Activated CD4-positive, CD25-positive, alpha-beta regulatory T cell treated with anti-CD3 and anti-CD28 coated beads, Interleukin-2, amount 50 U/mL, for 16 hours (primary cell): ENCODE data around the gene MAGI1.

Experiments
- DNase-seq: peaks from one replicate; pipeline ENCODE4 v3.0.0-alpha.2; 2020; ENCODE audit warnings: low read depth, low spot score

The MAGI1 gene

DNA sequence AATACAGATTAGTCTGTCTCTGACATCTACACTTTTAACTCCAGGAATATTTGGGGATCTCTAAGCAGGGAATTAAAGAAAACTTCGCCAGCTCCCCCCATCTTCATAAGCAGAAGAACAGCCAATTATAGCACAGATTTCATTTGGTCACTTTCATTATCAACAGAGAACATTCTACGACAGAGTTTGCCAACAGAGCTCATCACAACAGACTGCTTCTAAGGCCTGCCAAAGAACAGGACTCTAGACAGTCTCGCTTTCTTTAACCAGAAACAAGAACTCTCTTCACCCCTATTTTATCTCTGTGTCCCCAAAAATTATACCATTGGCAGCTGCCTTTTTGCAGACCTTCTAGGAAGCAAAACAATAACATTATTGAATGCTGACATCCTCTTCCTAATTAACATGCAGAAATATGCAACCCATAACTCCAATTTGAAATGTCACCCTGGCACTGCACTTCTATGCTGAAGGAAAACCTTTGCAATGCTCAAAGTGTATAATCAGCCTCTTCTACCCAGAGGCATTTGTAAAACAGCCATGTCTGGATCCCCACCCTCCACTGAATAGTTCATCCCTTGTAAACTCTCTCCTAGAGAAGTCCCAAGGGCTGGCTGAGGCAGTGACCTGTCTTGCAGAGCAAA is 552.8 kb downstream of the MAGI1 start:
- DNase-seq: no peak

DNA sequence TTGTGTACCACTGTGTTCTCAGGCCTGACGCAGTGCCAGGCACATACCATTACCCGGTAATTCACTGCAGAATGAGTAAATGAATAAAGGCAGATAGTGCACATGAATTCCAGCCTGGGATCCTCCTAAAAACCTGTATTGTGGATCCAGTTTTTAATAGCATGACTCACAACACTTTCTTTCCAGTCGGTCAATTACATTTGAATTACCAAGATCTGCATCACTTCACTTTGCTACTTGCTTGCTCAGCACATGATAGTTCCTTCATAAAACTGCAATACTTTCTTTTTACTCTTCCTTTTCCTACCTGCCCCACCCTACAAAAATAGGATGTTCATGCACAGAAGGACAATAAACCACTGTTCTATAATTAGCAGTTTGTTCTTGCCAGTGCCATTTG is 553.8 kb downstream of the MAGI1 start:
- no peak for DNase-seq

DNA sequence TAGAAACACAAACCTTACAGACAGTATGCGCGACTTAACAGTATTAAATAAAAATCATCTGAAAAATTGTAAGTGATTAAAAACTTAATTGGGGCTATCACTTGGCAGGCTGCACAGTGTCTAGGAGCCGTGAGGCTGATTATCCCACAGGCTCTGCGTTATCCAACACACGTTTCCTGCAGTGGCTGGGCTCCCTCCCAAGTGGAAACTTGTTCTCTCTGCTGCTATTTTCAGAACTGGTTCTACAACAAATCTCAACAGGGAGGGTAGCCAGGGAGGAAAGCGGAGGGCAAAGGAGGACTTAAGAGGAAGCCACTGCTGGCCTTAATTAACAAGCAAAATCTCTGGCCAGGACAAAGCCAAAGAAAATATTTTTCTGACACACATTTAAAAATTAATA is 555.2 kb downstream of the MAGI1 start:
- DNase-seq: no peak

DNA sequence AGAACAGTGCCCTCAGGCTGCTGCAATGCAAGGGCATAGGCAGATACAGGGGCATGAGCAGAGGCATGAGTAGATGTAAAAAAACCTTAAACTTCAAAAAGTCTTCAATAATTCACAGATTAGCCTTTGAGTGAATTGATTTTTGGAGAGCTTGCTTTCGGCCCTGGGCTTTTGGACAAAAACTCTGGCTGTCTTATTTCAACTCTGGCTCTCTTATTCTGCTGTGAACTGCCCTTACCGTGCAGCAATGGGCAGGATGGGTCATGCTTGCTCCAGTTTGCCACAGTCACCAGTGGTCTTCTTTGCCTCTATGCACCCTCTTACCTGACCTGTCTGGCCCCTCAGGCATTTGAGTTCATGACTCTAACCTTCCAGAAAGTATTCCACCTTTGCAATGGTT is 555.7 kb downstream of the MAGI1 start:
- DNase-seq: no peak

DNA sequence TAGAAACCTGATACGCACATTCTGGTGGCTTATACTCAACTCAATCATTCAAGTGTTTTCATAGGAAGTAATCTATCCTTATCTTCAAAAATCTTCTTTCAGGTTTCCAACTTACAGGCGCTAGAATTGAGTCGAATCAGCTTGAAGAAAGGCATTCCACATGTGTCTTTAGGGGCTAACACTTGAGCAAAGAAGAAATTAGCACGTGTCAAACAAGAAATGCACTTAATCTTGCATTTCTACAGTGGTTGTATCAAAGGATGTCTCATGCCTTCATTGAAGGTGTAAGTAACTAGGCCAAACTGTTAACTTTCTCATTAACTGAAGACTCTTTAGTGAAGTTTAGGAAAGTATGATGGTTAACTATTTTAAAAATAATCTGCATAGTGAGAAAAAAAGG is 557.6 kb downstream of the MAGI1 start:
- no peak for DNase-seq

DNA sequence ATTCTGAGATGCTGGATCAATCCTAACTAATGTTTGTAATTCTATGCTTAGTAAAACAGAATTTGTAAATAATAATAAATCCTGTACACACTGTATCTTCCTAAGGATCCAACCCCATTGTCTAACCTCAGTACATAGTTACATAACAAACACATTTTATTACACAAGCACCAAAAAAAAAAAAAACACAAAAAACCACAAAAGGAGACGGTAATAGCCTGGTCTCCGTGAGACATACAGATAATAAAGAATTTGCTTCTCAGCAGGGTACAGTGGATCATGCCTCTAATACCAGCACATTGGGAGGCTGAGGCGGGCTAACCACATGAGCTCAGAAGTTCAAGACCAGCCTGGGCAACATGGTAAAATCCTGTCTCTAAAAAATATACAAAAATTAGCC is 558.7 kb downstream of the MAGI1 start:
- DNase-seq: no peak

DNA sequence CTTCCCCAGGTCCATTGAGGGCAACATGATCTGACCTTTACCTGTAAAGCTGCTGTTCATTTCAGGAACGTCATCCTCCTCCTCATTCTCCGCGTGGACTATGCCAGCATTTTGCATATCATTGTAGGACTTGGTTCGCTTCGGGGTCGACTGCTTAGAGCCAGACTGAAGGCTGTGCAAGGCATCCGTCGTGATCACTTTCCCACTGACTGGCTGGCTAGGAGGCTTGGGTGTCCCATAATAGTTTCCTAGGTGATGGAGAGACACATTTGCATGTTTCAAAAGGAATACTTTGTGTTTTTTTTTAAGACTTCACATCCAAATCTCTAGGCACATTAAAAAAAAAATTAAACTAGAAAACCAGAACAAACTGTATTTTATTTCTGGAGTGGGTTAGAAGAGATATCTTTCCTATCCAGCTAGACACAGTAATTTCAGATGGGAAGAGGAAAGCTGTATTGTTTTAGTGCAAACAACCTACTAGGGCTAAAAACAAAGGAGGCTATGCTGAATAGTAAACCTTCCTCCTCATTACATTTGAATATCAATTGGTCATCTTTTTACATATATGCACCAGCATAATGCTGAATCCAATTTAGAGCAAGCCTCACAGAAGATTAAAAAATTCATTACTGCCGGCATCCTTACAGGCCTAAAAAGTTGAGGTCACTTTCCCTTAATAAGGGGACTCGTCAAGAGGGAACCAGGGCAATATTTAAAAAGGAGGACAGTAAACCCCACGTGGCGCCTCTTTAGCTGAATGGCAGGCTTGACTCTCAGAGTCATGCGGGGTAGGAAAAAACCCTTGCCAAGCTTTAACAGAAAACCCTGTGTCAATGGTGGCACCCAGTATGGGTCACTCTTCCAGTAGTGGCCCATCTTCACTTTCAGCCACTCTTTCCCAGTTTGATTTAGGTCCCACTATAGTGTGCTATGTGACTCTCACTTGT is 559.9 kb downstream of the MAGI1 start:
- DNase-seq: no peak

DNA sequence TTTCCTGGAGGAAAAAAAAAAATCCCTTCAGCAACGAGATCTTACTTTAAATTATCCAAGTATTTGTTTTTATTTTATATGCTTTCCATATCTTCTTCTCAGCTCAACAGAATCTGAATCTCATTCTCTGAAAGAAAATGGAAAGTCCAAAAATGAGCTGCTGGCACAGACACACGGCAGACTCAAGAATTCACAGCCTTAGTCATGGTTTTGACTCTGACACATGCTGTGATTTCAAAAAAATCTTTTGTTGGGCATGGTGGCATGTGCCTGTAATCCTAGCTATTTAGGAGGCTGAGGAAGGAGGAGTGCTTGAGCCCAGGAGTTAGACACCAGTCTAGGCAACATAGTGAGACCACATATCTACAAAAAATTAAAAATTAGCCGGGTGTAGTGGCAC is 565.0 kb downstream of the MAGI1 start:
- DNase-seq: no peak

DNA sequence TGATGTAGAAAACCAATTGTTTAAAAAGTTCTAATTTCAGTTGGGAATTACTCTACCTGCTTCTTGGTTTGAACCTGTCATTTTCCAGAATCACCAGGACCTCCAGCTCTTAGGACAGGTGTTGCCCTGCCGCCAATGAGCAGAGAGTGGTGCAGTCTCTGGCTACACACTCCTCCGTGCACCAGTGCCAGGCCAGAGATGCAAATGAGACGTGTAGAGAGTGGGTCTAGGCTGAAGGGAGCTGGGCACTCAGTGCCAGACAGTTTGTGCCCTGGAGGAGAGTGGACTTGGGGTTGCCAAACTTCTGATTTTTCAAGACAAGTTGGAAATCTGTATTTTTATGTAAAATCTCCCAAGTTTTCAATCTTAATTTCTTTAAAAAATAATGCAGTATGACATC is 566.2 kb downstream of the MAGI1 start:
- no peak for DNase-seq

DNA sequence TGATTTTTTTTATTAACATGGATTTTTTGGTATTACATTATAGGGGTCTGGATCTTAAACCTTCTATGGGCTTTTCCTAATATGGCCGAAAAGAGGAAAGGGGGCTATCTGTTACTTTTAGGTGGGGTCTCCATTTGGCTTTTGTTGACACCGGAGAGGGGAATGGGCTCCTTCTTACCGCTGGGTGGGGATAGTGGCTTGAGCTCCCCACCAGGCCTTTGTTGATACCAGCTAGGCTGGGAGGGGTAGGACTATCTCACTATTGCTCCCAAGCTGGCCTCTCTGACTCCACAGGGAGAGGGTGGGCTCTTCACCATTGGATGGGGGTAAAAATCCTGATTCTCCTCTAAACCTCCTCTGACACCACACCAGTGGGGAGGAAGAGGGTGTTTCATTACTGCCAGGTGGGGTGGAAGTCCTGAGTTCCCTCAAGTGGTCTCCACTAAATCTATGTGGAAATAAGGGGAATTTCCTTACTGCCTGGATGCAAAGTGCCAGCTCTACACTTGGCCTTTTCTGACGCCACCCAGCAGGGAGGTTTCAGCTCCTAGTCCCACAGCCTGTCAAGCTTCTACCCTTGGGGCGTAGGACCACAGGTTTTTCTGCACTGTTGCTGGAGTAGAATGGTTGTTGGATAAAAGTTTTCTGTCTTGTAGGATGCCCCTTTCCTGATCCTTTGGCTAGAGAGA is 572.3 kb downstream of the MAGI1 start:
- no peak for DNase-seq

DNA sequence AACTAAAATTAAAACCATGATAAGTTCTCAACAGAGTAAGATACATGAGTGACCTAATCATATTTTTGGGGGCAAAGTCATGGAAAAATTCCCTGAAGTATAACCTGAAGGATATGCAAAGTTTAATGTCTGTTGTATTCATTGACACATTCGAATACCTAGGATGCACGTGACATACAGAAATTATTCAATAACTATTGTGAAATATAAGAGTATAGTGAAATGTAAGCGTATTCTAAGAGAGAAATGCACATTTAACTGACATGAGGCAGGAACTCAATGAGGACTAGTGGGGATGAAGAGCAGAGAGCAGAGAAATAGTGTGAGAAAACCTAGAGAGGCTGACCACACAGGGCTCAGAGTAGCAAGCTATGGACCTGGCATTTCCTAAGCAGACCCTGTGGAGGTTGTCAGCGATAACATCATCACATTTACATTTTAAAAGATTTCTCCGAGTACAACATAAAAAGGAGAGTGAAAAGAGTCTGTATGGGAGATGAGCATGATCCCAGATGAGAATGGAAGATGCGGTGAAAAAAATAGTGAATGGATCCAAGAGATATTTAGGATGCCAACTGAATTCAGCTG is 588.8 kb downstream of the MAGI1 start:
- DNase-seq: no peak

DNA sequence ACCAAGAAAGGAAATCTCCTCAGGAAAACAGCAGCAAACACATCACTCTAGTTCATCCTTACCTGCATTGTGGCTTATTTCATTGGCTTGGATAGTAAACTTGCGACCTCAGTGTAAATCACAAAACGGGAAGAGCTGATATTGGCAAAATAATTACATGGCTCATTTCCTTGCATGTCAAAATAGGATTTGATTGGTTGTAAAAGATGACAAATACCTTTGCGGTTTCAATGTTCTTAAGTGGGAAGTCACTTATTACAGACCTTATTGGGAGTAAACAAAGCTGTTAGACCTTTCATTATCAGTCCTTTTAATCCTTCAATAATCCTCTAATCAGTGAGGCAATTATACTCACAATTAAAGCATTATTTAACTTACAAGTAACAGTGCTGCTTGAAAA is 590.6 kb downstream of the MAGI1 start:
- no peak for DNase-seq

DNA sequence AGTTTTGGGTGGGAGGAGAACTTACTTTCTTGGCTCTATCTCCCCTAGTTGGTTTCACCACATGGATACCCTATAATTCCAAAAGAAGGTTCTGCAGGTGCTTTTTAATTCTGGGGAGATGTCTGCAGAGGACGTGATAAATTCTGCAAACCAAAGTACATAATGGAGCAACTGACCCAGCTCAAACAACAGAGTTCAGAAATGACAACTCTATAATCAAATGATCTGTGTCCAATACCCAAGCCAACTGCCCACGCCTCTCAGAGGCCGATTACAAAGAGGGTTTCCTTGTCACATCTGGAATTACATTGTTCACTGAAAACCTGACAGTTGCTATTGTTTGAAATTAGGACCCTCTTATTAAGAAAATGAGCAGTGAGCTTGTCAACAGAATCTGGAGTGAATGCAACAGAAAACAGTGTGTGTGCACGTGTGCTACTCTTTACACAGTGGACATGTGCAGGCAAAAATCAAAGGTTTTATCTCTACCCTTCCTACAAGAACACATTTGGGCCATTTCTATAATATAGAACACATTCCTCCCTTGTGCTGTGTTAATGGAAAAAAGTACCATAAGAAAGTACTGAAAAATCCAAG is 593.0 kb downstream of the MAGI1 start:
- no peak for DNase-seq

DNA sequence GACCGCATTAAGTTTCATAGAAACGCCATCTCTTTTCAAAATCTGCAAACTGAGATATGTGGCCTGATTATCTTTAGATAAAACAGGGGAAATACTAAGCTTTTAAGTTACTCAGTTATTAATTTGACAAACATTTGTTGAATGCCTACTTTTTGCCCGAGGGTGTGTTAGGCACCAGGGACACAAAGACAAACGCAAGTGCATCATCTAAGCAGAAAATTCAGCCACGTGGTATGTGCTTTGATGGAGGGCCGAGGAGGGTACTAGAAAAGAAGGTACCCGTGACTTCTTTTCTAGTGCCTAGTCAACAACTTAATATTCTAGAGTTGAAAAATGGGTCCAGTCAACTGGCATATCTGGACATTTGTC is 594.3 kb downstream of the MAGI1 start:
- no peak for DNase-seq

DNA sequence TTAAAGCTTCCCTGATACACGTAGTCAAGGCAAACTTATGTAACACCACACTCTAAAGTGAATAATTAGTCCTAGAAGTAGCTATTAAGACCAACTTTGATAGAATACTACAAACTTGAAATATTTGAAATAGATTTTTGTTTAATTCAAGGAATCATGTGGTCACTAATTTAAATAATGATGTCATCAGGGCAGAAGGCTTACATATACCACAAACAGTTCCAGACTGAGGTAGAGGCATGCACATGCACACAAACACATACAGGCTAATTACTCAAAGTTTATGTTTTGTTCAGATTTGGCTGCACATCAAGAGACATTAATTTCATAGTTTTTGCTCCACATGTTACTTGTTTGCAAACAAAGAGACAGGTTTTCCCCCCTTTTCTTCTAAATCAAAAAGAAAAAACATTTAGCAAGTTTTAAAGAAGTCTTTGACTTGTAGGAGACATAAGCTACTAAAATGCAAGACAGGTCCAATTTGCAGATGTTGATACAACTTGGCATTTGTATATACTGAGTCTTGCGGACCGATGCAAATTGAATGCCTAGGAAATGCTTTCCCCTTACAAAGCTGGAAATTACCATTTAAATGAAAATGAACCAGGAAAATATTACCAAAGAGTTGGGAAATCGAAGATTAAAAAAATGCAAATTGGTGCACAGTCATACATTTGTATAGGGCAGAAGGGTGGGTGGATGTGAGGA is 594.8 kb downstream of the MAGI1 start:
- no peak for DNase-seq

DNA sequence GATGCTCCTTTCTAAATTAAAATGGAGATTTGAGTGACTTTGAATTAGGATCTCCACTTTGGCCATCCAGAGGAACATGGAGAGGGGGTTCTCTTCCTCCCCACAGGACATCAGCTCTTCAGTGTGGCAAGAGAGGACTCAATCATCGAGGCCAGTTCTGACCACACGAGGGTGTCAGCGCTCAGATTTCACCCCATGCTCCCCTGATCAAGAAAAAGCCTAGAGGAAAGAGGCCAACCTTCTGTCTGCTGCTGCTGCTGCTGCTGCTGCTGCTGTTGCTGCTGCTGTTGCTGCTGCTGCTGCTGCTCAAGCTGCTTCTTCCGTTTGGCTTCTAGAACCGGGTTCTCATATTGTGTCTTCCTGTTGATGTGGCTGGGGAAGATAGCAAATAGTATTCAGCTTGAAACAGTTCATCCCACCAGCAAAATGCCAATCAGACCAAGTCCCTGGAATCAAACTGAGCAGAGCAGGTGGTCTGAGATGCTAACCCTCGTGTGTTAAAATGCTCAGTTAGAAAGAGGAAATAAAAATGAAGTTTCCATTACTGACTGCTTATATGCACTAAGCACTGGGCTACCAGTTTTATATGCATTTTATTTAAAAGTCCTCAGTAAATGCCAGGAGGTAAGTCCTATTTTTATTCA is 599.0 kb downstream of the MAGI1 start:
- DNase-seq: no peak

DNA sequence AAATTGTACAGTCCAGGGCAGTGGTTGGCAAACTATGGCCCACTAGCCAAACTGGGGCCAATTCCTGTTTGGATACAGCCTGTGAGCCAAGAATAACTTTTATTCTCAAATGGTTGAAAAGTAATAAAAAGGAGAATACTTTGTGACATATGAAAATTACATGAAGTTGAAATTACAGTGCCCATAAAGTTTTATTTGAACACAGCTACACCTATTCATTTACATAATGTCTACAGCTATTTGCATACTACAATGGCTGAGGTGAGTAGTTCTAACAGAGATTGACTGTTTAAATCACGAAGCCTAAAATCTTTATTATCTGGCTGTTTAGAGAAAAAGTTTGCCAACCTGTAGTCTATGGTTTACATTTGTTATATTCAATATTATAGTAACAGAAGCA is 600.1 kb downstream of the MAGI1 start:
- no peak for DNase-seq

DNA sequence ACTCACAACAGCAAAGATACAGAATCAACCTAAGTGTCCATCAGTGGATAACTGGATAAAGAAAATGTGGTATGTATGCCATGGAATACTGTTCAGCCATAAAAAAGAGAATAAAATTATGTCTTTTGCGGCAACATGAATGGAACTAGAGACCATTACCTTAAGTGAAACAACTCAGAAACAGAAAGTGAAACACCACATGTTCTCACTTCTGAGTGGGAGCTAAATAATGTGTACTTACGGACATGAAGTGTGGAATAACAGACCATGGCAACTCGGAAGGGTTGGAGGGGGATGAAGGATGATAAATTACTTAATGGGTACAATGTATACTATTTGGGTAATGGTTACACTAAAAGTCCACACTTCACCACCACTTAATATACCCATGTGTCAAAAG is 600.6 kb downstream of the MAGI1 start:
- no peak for DNase-seq

DNA sequence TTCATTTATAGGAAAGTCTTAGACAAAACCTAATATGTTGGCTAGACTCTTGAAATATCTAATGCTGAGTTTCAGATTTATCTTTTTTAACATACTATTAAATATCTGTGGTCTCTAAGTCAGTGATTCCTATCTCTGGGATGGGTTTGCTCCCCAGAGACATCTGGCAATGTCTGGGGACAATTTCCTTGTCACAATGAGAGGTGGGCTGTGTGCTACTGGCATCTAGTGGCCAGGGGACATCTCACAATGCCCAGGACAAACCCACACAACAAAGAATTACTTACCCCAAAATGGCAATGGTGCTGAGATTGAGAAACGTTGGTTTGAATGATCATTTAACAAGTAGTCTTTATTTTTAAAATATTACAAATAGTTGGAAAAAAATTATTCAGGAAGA is 602.1 kb downstream of the MAGI1 start:
- DNase-seq: no peak

DNA sequence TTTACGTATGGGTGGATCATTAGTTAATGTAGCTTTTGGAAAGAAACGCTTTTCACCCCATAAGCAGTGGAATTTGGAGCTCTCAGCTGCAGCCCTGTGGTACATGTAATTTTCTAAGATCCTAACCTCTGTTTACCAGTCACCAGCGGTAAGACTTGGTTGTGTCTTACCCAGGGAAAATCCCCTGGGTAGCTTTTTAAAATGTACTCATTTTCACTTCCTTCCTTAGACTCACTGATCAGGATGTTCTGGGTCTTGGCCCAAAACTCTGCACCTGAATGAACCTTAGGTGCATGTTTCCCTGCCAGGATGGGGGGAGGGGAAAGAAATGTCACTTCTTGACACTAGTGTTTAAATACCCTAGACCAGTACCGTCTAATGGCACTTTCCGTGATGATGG is 605.2 kb downstream of the MAGI1 start:
- no peak for DNase-seq
